Activated CD8-positive, alpha-beta memory T cell treated with anti-CD3 and anti-CD28 coated beads, Interleukin-2, amount 50 U/mL, for 24 hours (primary cell): ENCODE measurements around the gene S100A4.
"Not testable (repeated sequence)": the region's sequence is repeated elsewhere in the genome, so short reads cannot be mapped to it uniquely, and the experiment has no call there.

Experiments
- DNase-seq: peaks from one replicate; pipeline ENCODE4 v3.0.0-alpha.2; 2020; ENCODE audit errors: extremely low read depth

Gene S100A4

DNA sequence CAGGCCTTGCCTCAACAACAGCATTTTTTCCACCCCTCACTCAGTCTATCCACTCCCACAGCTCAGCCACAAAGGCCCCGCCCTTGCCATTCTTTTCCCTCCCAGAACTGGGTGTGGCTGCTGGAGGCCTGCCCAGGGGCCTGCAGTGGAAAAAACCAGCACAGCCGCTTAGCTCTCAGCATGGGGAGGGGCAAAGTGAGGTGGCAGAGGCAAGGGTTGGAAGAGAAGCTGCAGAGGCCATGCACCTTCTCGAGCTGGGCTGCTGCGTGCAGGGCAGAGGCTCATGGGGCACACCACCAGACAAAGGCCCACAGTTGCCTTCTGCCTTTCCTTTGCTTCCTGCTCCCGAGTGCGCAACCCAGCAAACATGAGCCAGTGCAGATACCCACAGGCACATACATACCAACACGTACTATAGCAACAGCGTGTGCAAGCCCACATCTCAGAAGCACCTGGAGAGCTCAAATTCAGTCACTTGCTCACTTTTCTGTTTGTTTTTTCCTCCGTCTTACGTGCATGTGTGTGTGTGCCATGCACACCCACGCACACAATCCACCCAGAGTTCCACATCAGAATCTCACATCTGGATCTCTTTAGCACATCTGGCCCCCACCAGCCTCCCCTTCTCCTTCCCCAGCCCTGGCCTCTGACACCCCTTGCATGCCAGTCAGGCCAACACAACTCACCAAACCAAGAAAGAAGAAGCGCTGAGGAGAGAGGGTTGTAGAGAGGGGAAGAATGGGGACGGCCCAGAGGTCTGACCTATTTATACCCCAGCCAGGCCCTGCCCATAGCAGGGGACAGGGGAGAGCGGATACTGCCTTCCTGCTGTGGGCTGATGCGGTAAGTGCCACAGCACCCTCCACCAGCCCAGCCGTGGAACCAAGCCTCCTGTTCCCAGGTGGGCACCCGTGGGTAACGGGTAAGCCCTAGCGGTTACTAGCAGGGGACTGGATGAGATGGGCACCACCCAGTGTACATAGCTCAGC lies at the start of gene S100A4:
TSS of gene S100A4 (minus strand) at position 740 of the 989 bp plus-strand sequence. CDS start 1,012 bp downstream, outside the sequence.
- DNase-seq = peak; percentile 86

DNA sequence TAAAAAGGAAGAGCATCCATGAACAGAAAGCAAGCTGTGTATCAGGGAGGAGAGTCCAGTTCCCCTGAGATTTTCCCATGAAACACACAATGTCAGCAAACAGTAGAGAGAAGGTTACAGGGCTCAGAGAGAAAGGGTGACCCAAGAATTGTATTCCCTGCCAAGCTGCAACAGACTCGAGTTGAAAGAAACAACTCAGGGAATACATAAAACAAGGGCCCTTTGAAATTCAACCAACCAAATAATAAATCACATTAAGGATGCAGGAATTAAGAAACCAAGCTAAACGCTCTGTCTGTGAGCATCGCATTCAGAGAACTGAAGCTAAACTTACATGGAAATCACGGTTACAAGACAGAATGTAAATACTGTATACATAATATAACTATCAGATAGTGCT lies 47.1 kb upstream of the S100A4 start:
- DNase-seq = no peak

DNA sequence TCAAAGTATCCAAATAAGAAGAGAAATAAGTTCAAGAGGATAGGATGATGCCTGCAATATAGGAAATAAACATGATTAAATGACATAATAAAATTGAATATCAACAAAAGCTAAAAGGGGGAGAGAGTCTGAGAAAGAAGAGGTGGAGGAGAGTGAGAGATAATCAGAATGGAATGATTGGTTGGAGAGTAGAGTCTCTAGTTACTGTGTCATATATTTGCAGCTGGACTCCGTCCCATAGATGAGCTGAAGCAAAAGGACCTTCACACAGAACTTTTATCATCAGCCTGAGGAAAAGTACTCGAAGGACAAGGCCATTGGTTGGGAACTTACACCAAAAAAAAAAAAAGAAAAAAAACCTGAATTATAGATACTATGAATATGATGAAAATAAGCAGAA lies 42.9 kb upstream of the S100A4 start:
- no peak for DNase-seq

DNA sequence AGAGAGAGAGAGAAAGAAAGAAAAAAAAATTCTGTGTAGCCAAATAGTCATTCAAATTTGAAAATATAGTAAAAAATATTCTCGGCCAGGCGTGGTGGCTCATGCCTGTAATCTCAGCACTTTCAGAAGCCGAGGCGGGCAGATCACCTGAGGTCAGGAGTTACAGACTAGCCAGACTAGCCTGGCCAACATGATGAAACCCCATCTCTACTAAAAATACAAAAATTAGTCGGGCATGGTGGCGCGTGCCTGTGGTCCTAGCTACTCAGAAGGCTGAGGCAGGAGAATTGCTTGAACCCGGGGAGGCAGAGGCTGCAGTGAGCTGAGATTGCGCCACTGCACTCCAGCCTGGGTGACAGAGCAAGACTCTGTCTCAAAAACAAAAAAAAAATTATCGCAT lies 42.4 kb upstream of the S100A4 start:
- DNase-seq = not testable (repeated sequence)

DNA sequence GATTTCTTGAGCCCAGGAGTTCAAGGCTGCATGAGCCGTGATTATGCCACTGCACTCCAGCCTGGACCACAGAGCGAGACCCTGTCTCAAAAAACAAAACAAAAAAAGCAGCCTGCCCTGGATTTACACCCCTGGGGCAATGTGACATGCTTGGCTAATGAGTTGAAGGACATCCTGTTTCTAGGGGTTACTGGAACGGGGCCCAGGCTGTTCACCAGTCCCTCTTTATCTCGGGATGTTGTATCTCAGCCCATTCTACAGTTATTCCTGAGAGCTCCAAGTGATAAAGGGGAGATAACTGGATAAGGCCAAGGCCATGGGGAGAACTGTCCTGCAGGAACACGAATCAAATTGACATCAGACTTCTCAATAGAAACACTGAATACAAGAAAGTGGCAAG lies 41.7 kb upstream of the S100A4 start:
- DNase-seq = no peak

DNA sequence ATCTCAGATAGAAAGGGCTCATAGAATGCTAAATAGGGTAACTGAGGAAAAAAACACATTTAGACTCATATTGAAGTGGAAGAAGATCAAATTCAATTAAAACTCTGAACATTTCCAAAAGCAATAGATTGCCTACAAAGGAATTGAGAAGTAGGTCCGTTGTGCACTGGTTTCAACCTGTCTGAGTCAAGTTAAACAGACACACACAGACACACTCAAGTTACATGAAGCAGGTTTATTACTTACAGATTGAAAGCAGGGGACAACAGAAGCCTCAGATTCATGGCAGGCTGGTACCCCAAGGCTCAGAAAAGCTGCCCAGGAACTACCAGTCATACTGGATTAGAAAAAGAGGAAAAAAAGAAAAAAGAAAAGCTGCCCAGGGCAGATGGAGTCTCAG lies 40.7 kb upstream of the S100A4 start:
- no peak for DNase-seq

DNA sequence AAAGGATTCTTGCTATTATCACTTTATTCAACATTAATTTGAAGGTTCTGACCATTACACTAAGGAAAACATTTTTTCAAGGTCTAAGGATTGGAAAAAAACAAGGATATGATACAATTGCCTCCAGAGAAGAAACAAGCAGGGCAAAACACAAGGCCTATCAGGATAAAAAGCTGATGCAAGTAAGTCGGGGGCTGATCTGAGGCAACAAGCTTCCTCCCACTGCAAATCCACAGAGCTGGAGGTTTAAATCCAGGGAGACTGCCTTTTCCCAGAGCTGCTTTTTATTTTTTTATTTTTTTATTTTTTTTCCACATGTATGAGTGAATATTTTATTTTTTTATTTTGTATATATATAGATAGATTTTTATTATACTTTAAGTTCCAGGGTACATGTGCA lies 39.4 kb upstream of the S100A4 start:
- DNase-seq = no peak

DNA sequence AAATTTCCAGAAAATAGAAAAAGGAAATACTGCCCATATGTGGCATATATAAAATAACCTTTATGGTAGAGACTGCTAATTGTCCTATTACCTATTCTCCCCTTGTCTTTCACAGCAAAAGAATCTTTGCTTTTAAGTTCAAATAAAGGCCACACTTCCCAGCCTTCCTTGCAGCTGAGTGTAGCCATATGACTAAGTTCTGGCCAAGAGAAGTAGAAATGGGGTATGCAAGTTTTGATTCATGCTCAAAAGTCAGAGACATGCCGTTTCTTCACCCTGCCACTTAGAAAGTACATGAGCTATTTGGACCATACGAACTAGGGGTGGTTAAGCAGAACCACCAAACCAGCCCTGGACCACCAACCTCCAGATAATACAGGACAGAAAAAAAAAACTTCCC lies 38.4 kb upstream of the S100A4 start:
- DNase-seq = no peak

DNA sequence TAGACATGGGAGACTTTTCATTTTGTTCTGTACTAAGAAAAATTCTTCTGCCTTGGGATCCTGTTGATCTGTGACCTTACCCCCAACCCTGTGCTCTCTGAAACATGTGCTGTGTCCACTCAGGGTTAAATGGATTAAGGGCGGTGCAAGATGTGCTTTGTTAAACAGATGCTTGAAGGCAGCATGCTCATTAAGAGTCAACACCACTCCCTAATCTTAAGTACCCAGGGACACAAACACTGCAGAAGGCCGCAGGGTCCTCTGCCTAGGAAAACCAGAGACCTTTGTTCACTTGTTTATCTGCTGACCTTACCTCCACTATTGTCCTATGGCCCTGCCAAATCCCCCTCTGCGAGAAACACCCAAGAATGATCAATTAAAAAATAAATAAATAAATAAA lies 37.9 kb upstream of the S100A4 start:
- not testable (repeated sequence) for DNase-seq

DNA sequence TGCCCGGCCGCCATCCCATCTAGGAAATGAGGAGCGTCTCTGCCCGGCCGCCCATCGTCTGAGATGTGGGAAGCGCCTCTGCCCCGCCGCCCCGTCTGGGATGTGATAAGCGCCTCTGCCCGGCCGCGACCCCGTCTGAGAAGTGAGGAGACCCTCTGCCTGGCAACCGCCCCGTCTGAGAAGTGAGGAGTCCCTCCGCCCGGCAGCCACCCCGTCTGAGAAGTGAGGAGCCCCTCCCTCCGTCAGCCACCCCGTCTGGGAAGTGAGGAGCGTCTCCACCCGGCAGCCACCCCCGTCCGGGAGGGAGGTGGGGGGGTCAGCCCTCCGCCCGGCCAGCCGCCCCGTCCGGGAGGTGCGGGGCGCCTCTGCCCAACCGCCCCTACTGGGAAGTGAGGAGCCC lies 37.2 kb upstream of the S100A4 start:
- DNase-seq = not testable (repeated sequence)

DNA sequence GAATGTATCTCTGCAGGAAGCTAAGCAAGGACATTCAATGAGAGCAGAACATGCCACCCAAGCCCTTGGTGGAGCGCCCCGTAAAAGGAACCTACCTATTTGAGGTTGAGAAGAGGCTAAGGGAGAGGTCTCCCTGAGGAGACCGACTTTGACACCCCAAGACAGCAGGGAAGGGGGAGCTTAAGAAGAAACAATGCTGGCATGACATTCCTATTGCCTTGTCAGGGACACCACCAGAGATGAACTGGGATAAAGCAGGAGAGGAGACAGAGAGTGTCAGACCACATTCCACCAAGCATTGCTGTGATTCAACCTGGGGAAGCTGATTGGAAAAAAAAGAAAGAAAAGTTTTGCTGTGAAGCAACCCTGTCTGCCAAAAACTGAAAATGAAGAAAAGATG lies 33.3 kb upstream of the S100A4 start:
- no peak for DNase-seq

DNA sequence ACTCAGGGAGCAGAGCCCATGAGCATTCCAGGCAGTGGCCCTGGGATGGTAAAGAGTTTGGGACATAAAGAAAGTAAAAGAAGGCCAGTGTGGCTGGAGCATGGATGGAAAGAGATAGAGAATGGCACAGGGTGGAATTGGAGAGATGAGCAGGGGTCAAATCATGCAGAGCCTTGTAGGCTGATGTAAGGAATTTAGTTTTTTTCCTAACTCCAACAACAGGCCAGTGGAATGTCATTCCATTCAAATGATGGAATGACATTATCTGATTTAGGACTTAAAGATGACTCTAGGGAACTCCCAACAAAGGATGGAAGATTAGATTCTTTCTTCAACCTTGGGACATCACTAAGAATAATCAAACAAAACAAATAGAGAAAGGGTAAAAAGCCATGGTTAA lies 32.9 kb upstream of the S100A4 start:
- DNase-seq = no peak

DNA sequence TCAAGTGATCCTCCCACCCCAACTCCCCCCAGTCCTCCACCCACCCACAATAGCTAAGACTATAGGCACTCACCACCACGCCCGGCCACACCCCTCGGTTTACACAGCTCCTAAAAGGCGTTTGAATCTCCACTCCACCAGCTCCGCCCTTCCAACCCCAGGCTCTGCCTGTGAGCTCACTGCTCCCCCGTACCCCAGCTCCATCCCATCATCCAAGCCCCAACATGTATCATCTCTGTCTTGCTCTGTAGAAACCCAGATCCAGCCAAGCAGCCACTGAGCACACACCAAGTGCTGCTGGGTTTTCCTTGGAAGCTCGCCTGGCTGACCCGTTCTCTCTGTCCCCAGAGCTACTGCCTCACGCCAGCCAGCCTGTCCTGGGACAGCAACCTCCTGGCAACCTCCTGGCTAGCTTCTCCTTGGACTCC lies 32.0 kb upstream of the S100A4 start:
- no peak for DNase-seq

DNA sequence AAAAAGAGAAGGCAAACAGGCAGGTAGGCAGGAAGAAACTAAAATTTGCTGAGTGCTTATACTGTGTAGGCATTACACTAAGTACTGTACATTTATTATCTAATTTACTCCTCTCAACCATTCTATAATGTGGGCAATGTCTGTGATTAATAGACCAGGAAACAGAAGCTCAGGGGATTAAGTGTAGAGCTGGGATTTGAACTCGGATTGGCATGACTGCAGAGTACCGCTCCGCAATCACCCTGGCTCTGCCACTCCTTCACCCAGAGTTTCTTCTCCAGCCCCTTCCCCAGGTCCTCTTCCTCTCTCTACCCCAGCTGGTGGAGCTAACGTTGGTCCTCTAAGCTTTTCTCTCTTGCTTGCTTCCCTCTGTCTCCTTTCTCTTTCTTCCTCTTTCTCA lies 31.5 kb upstream of the S100A4 start:
- DNase-seq = no peak

DNA sequence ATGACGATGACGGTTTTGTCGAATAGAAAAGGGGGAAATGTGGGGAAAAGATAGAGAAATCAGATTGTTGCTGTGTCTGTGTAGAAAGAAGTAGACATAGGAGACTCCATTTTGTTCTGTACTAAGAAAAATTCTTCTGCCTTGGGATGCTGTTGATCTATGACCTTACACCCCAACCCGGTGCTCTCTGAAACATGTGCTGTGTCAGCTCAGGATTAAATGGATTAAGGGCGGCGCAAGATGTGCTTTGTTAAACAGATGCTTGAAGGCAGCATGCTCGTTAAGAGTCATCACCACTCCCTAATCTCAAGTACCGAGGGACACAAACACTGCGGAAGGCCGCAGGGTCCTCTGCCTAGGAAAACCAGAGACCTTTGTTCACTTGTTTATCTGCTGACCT lies 29.9 kb upstream of the S100A4 start:
- not testable (repeated sequence) for DNase-seq

DNA sequence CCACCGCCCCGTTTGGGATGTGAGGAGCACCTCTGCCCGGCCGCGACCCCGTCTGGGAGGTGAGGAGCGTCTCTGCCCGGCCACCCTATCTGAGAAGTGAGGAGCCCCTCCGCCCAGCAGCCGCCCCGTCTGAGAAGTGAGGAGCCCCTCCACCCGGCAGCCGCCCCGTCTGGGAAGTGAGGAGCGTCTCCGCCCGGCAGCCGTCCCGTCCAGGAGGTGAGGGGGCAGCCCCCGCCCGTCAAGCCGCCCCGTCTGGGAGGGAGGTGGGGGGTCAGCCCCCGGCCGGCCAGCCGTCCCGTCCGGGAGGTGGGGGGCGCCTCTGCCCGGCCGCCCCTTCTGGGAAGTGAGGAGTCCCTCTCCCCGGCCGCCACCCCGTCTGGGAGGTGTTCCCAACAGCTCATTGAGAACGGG lies 29.5 kb upstream of the S100A4 start:
- DNase-seq = not testable (repeated sequence)

DNA sequence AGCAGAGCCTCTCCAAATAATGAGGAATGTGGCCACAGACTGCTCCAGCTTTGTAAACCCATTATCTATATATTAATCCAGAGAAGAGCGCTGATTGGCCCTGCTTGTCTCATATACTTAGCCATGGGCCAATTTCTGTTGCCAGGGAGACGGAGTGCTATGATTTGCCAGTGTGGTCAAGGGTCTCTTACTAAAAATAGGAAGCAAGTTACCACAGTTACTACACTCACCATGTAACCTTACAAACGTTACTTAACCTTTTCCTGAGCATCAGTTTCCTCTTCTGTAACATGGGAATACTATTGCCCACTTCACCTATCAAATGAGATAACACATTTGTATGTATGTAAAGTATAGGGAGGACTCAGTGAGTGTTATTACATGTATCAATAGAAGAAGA lies 27.7 kb upstream of the S100A4 start:
- no peak for DNase-seq

DNA sequence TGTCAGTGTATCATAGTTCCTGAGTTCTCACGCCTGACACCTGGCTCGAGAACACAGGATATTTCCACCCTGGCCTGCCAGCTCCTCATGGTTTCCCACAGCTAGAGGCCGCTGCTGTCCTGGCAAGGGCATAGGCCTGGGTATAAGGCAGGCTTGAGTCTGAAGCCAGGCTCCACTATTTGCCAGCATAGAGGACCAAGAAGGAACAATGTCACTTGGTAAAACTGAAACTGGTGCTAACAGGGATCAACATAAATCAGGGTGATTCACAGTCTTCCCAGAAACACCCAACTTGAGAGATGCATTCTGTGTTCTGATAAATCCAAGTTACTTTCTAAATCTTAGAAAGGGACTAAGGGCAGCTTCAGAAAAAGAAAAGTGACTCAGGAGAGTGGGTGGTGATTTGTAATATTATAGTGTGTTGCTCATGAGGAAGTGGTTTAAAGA lies 27.0 kb upstream of the S100A4 start:
- peak; percentile 12 for DNase-seq

DNA sequence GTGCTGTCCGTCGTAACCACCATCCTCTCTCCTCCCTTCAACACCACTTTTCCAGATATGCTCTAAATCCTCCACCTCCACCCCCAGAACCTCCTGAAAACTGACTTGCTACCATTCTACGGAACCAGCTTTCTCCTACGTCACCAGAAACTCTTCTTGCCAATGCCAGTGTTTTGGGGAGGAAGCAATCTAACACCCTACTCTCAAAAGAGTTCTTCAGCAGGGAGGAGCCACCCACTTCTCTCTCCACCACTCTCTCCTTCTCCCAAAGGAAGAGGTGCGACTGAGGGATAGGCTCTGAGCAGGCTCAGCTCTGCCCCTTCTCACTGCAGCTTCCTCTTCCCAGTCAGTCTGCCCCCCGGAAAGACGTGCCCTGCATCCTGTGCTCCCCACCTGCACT lies 26.1 kb upstream of the S100A4 start:
- no peak for DNase-seq

DNA sequence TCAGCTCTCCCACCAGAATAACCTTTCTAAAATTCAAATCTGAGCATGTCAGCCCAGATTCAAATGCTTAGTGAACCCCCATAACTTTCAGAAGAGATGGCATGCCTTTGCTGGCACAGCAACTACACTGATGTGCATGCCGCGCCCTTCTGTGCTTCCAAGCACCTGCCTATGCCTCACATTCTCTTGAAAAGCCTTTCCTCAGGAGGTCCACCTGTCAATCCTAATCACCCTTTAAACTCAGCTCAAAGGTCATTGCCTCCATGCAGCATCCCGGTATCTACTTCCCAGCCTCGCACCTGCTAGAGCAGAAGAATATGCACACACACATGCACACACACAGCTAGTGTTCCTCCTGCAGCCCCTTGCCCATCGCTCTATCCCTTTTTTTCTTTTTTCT lies 25.3 kb upstream of the S100A4 start:
- no peak for DNase-seq

DNA sequence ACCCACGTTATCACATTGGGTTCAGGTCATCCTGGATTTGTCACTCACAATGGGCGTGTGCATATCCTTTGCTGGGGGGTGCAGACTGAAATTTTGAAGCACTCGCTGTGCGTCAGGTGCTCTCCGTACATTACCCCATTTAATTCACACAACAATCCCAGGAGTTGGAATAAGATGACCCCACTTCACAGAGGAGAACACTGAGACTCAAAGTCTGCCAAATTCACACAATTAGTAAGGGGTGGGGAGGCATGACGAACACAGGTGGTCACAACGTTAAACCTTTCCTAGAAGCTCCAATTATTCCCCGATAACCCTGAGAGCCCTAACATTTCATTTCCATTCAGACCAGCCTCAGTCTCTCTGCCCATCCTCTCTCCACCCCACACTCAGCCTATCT lies 23.9 kb upstream of the S100A4 start:
- DNase-seq = no peak

DNA sequence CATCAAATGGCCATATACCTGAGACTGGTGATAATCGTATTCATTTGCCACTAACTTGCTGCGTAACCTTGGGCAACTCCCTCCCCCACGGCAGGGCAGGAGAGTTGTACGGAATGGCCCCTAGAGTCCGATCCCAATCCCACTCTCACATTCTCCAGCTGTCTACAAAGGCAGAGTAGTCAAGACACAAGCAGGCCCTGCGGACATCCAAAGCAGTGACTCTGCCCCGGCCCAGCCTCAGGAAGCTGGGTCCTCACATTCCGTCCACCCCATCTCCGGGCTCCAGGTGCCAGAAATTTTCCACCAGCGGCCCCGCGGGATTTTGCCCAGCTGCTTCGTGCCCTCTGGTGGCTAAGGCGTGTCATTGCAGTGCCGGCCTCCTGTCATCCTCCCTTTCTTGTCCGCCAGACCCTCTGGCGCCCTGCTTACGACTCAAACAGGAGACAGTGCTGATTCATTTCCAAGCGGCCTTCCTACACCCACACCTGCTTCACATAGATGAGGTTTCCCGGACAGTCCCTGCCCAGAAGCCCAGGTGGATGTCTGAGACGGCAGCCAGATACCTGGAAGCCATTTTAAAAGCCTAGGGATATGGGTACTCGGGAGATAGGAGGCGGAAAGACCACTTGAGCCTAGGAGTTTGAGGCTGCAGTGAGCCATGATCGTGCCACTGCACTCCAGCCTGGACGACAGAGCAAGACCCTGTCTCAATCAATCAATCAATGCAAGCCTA lies 22.9 kb upstream of the S100A4 start:
- DNase-seq = no peak
